IMR-90 (cell line): ENCODE data around the gene ZNF420. TPM values are rescaled to one million over a fixed set of nuclear protein-coding genes. Genes with fewer than 3 reads are reported as not detected.

Experiments used
- ATAC-seq: fragments of 200-7000 bp; cut with Tn5 transposase; 2 replicates; pipeline ENCODE4 v1.9.1; 2020; ENCODE audit warnings: low read depth, mild to moderate bottlenecking, moderate library complexity
- BruUV-seq: library from RNA; stranded (reverse); fragments of 400-500 nt; replicated peaks from 2 replicates; lab custom pipeline; 2021; lab: Mats Ljungman, UMichigan
- CTCF ChIA-PET: fragments of 300-600 bp; formaldehyde crosslinking; extraction: SDS; loops from one replicate; lab custom pipeline; 2021; ENCODE audit warnings: antibody characterized with exemption; lab: Yijun Ruan, JAX
- POLR2A ChIA-PET: fragments of 300-600 bp; sonication (Branson Sonifier 250); formaldehyde crosslinking; loops from one replicate; lab custom pipeline; 2022; ENCODE audit warnings: antibody characterized with exemption; ENCODE audit not compliant: unreplicated experiment; lab: Charles Lee
- DNase-seq: peaks from one replicate; pipeline ENCODE4 v3.0.0; 2013
- H2AFZ ChIP-seq: replicated peaks from 2 replicates; pipeline ENCODE3; 2013; ENCODE audit warnings: low read length, mild to moderate bottlenecking; ENCODE audit not compliant: poor library complexity
- H2AK5ac ChIP-seq: 2 replicates; pipeline ENCODE4 v1.6.1; 2013; ENCODE audit warnings: low read depth, low read length, inconsistent platforms
- H2AK9ac ChIP-seq: replicated peaks from 2 replicates; pipeline ENCODE3; 2013; ENCODE audit warnings: mild to moderate bottlenecking, low read depth, low read length, moderate library complexity; ENCODE audit not compliant: poor library complexity
- H2BK120ac ChIP-seq: 2 replicates; pipeline ENCODE4 v1.6.1; 2013; ENCODE audit warnings: low read depth, low read length, inconsistent platforms
- H2BK15ac ChIP-seq: 3 replicates; pipeline ENCODE4 v1.6.1; 2013; ENCODE audit warnings: low read depth, low read length, inconsistent platforms
- H2BK20ac ChIP-seq: 2 replicates; pipeline ENCODE4 v1.6.1; 2013; ENCODE audit warnings: low read depth, mild to moderate bottlenecking, inconsistent platforms, low read length, moderate library complexity
- H2BK5ac ChIP-seq: 2 replicates; pipeline ENCODE4 v1.6.1; 2013; ENCODE audit warnings: mild to moderate bottlenecking, low read depth, low read length, inconsistent platforms; ENCODE audit not compliant: poor library complexity, severe bottlenecking
- H3K14ac ChIP-seq: replicated peaks from 2 replicates; pipeline ENCODE4 v1.6.1; 2013; ENCODE audit warnings: low read depth, low read length, inconsistent platforms
- H3K18ac ChIP-seq: 2 replicates; pipeline ENCODE4 v1.6.1; 2013; ENCODE audit warnings: low read depth, low read length, control low read depth
- H3K23ac ChIP-seq: 2 replicates; pipeline ENCODE4 v1.6.1; 2013; ENCODE audit warnings: low read depth, low read length, inconsistent platforms
- H3K27ac ChIP-seq: 2 replicates; pipeline ENCODE4 v1.5.1; 2013; ENCODE audit warnings: mild to moderate bottlenecking, control low read depth, low read length; ENCODE audit not compliant: insufficient read depth
- H3K27me3 ChIP-seq: 2 replicates; pipeline ENCODE4 v1.6.1; 2013; ENCODE audit warnings: low read length; ENCODE audit not compliant: control insufficient read depth, insufficient read depth
- H3K36me3 ChIP-seq: 2 replicates; pipeline ENCODE4 v1.6.1; 2013; ENCODE audit warnings: low read length, mixed read lengths; ENCODE audit not compliant: control insufficient read depth, insufficient read depth
- H3K4ac ChIP-seq: 2 replicates; pipeline ENCODE4 v1.6.1; 2013; ENCODE audit warnings: low read depth, low read length, inconsistent platforms
- H3K4me1 ChIP-seq: 2 replicates; pipeline ENCODE4 v1.6.1; 2013; ENCODE audit warnings: low read length, mixed read lengths; ENCODE audit not compliant: control insufficient read depth, insufficient read depth
- H3K4me2 ChIP-seq: 2 replicates; pipeline ENCODE4 v1.6.1; 2013; ENCODE audit warnings: low read depth, mild to moderate bottlenecking, control low read depth, low read length, moderate library complexity
- H3K4me3 ChIP-seq: 2 replicates; pipeline ENCODE4 v1.5.1; 2013; ENCODE audit warnings: low read depth, mild to moderate bottlenecking, control low read depth, low read length, moderate library complexity; ENCODE audit not compliant: insufficient read depth
- H3K56ac ChIP-seq: 2 replicates; pipeline ENCODE4 v1.6.1; 2013; ENCODE audit warnings: low read length, inconsistent platforms; ENCODE audit not compliant: insufficient read depth; ENCODE audit errors: extremely low read depth
- H3K79me1 ChIP-seq, 2 experiments: 2 replicates each; pipeline ENCODE4 v1.6.1; 2013; ENCODE audit warnings: low read length in 2 of 2, inconsistent platforms in 1 of 2, low read depth in 1 of 2
- H3K9ac ChIP-seq: 2 replicates; pipeline ENCODE4 v1.6.1; 2013; ENCODE audit warnings: low read depth, low read length, control low read depth
- H3K9me1 ChIP-seq: 2 replicates; pipeline ENCODE4 v1.6.1; 2013; ENCODE audit warnings: low read length, inconsistent platforms; ENCODE audit not compliant: insufficient read depth
- H3K9me3 ChIP-seq: 2 replicates; pipeline ENCODE4 v1.6.1; 2013; ENCODE audit warnings: low read length; ENCODE audit not compliant: control insufficient read depth, insufficient read depth
- H4K20me1 ChIP-seq: 2 replicates; pipeline ENCODE4 v1.6.1; 2013; ENCODE audit warnings: low read length, inconsistent platforms; ENCODE audit not compliant: insufficient read depth
- H4K5ac ChIP-seq: 2 replicates; pipeline ENCODE4 v1.6.1; 2013; ENCODE audit warnings: mild to moderate bottlenecking, low read depth, low read length, control low read depth
- H4K8ac ChIP-seq, 2 experiments: 2 replicates each; pipeline ENCODE4 v1.6.1; 2013; ENCODE audit warnings: low read depth in 2 of 2, low read length in 2 of 2, control low read depth in 1 of 2, inconsistent platforms in 1 of 2
- H4K91ac ChIP-seq: 2 replicates; pipeline ENCODE4 v1.6.1; 2013; ENCODE audit warnings: low read depth, low read length, inconsistent platforms; ENCODE audit not compliant: insufficient read depth
- BHLHE40 ChIP-seq: fragments of 150-350 bp; IDR thresholded peaks from 2 replicates; pipeline ENCODE4 v1.6.1; 2016; ENCODE audit warnings: mild to moderate bottlenecking, low read depth, low read length
- CEBPB ChIP-seq: IDR thresholded peaks from 2 replicates; pipeline ENCODE4 v1.6.1; 2012; ENCODE audit warnings: low read depth, low read length, improper control_type of control experiment
- CHD1 ChIP-seq: IDR thresholded peaks from 2 replicates; pipeline ENCODE4 v1.6.1; 2012; ENCODE audit warnings: low read depth, low read length, improper control_type of control experiment
- CTCF ChIP-seq: conservative IDR thresholded peaks from 2 replicates; pipeline ENCODE4 v1.5.1; 2012; ENCODE audit warnings: mild to moderate bottlenecking, low read depth, low read length, improper control_type of control experiment
- ELK1 ChIP-seq: fragments of 150-350 bp; IDR thresholded peaks from 2 replicates; pipeline ENCODE4 v1.6.1; 2016; ENCODE audit warnings: low read depth, mild to moderate bottlenecking, low read length, moderate library complexity, borderline replicate concordance
- FOS ChIP-seq: fragments of 150-350 bp; IDR thresholded peaks from 2 replicates; pipeline ENCODE4 v1.6.1; 2016; ENCODE audit warnings: low read depth, low read length
- MAFK ChIP-seq: IDR thresholded peaks from 2 replicates; pipeline ENCODE4 v1.6.1; 2012; ENCODE audit warnings: low read depth, low read length, improper control_type of control experiment
- MAZ ChIP-seq: IDR thresholded peaks from 2 replicates; pipeline ENCODE4 v1.6.1; 2012; ENCODE audit warnings: low read depth, mild to moderate bottlenecking, low read length, improper control_type of control experiment, moderate library complexity, borderline replicate concordance
- MXI1 ChIP-seq: IDR thresholded peaks from 2 replicates; pipeline ENCODE4 v1.6.1; 2012; ENCODE audit warnings: low read depth, mild to moderate bottlenecking, low read length, moderate library complexity, borderline replicate concordance
- NFE2L2 ChIP-seq: fragments of 150-350 bp; IDR thresholded peaks from 2 replicates; pipeline ENCODE4 v1.6.1; 2016; ENCODE audit warnings: low read depth, mild to moderate bottlenecking, low read length
- POLR2A ChIP-seq: IDR thresholded peaks from 2 replicates; pipeline ENCODE4 v1.6.1; 2012; ENCODE audit warnings: mild to moderate bottlenecking, low read depth, low read length
- RAD21 ChIP-seq: IDR thresholded peaks from 2 replicates; pipeline ENCODE4 v1.6.1; 2012; ENCODE audit warnings: low read length, improper control_type of control experiment
- RCOR1 ChIP-seq: IDR thresholded peaks from 2 replicates; pipeline ENCODE4 v1.6.1; 2012; ENCODE audit warnings: mild to moderate bottlenecking, low read length, improper control_type of control experiment; ENCODE audit not compliant: insufficient replicate concordance
- RFX5 ChIP-seq: IDR thresholded peaks from 2 replicates; pipeline ENCODE4 v1.8.0; 2012; ENCODE audit warnings: low read depth, mild to moderate bottlenecking, low read length, moderate library complexity
- SMC3 ChIP-seq: fragments of 150-350 bp; IDR thresholded peaks from 2 replicates; pipeline ENCODE4 v1.6.1; 2016; ENCODE audit warnings: low read depth, mild to moderate bottlenecking, antibody characterized with exemption, low read length, moderate library complexity
- USF2 ChIP-seq: fragments of 150-350 bp; IDR thresholded peaks from 2 replicates; pipeline ENCODE4 v1.6.1; 2017; ENCODE audit warnings: mild to moderate bottlenecking, antibody characterized with exemption, low read length, low read depth
- WGBS, 2 experiments: methylation state at CpG; one replicate each; pipeline versions ENCODE4 v1.1.5 to v1.1.7; 2013; ENCODE audit warnings: missing lambda C conversion rate in 2 of 2; ENCODE audit not compliant: insufficient read length in 1 of 2; ENCODE audit errors: extremely low coverage in 2 of 2; 5-methylcytosine and 5-hydroxymethylcytosine counted together
- dilution Hi-C: fragments of 300-500 bp; cut with HindIII; formaldehyde crosslinking; loops from one replicate; pipeline ENCODE4 v1.14.3; 2018; ENCODE audit warnings: low sequenced_read_pairs; ENCODE audit not compliant: unreplicated experiment
- in situ Hi-C: fragments of 300-500 bp; cut with MboI; formaldehyde crosslinking; loops from 3 replicates; pipeline ENCODE4 v1.14.3; 2019; ENCODE audit warnings: low sequenced_read_pairs, inconsistent platforms, mixed read lengths
- intact Hi-C: fragments of 100-400 bp; cut with micrococcal nuclease; formaldehyde crosslinking; loops from 2 replicates; pipeline ENCODE4 v1.10.0; 2022
- polyA plus RNA-seq, 3 experiments: library from polyadenylated mRNA; depleted of rRNA; stranded (reverse); fragments of >200 nt; gene quantifications; 2 replicates each; pipeline ENCODE4 v1.2.3, GENCODE V29; 2012; ENCODE audit warnings: low replicate concordance in 1 of 3
- total RNA-seq: library from RNA; depleted of rRNA; stranded (reverse); fragments of >200 nt; gene quantifications from 2 replicates; pipeline ENCODE4 v1.2.3, GENCODE V29; 2012

Gene ZNF420
- total and polyA plus RNA-seq, 2 of the 4 experiments (the other 2 are of a cell fraction): 1.5 to 11.7 TPM

- no peaks in the 10 kb centered on the region for H3K27me3 ChIP-seq
- H2BK5ac ChIP-seq: no peak overlapping the region
- H3K9me3 ChIP-seq: peaks cover 4% of the 10 kb centered on the region
- no peaks in the 10 kb centered on the region for H3K36me3 ChIP-seq
- no peak for ATAC-seq
- dilution Hi-C loops (no loop called here), in situ Hi-C loops (no loop called here), intact Hi-C loops (loop anchor here (10.0 kb wide), 1 partner anchor 300 kb away; the partner anchor contains the start of gene ZNF850)
- no peak overlapping the region for H3K23ac ChIP-seq
- no peak overlapping the region for H3K27ac ChIP-seq
- ChIA-PET CTCF (no interaction called here), POLR2A (no interaction called here)
- no peak overlapping the region for H2BK20ac ChIP-seq
- DNase-seq: no peak
- H2AFZ ChIP-seq: no peak overlapping the region
- no peak overlapping the region for H2BK15ac ChIP-seq
- H3K4ac ChIP-seq: no peak overlapping the region
- no peak overlapping the region for H3K4me3 ChIP-seq
- BruUV-seq: no TSS peak
- H4K91ac ChIP-seq: no peak overlapping the region
- no CpG with 5 or more reads among the region's 2 CpGs for WGBS, 2 experiments
- H4K20me1 ChIP-seq: no peaks in the 10 kb centered on the region
- no peak overlapping the region for H4K8ac ChIP-seq
- no peak overlapping the region for H3K4me2 ChIP-seq
- no peaks in the 10 kb centered on the region for H3K4me1 ChIP-seq
- TF ChIP-seq FOS (no peak), RFX5 (no peak), NFE2L2 (no peak), ELK1 (no peak), MAFK (no peak), POLR2A (no peak), CHD1 (no peak), USF2 (no peak), SMC3 (no peak), RAD21 (no peak), MAZ (no peak), CEBPB (no peak), BHLHE40 (no peak), CTCF (no peak), RCOR1 (no peak), MXI1 (no peak)
- H3K18ac ChIP-seq: no peak overlapping the region
- H3K9ac ChIP-seq: no peak overlapping the region
- no peak overlapping the region for H3K14ac ChIP-seq
- no peak overlapping the region for H2BK120ac ChIP-seq
- no peak overlapping the region for H4K5ac ChIP-seq
- H2AK9ac ChIP-seq: no peak overlapping the region
- H3K79me1 ChIP-seq: peaks cover 14 to 17% of the 10 kb centered on the region in 2 experiments
- H2AK5ac ChIP-seq: no peak overlapping the region
- H3K9me1 ChIP-seq: no peaks in the 10 kb centered on the region
- H3K56ac ChIP-seq: no peak overlapping the region
Measured at GRCh38 chr19:37074819-37075362, 3.3 kb upstream of the ZNF420 start.
